ENCODE results near the gene ZNF831.

Gene ZNF831

DNA sequence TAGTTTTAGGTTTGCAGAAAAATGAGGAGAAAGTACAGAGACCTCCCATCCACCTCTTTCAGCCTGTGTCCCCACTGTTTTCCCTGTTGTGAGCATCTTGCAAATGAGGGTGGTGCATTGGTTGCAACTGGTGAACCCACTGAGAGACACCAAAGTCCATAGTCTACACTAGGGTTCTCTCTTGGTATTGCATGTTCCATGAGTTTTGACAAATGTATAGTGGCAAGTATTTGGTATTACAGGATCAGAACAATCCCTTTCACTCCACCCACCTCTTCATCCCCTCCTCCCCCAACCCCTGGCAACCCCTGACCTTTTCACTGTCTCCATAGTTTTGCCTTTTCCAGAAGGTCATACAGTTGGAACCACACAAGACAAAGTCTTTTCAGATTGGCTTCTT lies 20.1 kb downstream of the ZNF831 start:
- no peaks in the 10 kb centered on the region for H3K4me1 ChIP-seq
- no peak overlapping the region for H3K4me3 ChIP-seq (ENCODE audit: low read depth, low read length)
- H3K36me3 ChIP-seq = no peaks in the 10 kb centered on the region
- no peaks in the 10 kb centered on the region for H3K9me3 ChIP-seq
- H3K27me3 ChIP-seq = no peaks in the 10 kb centered on the region
- DNase-seq = no peak
- TF ChIP-seq, protein P1, sequence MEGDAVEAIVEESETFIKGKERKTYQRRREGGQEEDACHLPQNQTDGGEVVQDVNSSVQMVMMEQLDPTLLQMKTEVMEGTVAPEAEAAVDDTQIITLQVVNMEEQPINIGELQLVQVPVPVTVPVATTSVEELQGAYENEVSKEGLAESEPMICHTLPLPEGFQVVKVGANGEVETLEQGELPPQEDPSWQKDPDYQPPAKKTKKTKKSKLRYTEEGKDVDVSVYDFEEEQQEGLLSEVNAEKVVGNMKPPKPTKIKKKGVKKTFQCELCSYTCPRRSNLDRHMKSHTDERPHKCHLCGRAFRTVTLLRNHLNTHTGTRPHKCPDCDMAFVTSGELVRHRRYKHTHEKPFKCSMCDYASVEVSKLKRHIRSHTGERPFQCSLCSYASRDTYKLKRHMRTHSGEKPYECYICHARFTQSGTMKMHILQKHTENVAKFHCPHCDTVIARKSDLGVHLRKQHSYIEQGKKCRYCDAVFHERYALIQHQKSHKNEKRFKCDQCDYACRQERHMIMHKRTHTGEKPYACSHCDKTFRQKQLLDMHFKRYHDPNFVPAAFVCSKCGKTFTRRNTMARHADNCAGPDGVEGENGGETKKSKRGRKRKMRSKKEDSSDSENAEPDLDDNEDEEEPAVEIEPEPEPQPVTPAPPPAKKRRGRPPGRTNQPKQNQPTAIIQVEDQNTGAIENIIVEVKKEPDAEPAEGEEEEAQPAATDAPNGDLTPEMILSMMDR (IDR thresholded peaks at IDR 0.05; ENCODE audit: low read depth, low read length) = no peak

DNA sequence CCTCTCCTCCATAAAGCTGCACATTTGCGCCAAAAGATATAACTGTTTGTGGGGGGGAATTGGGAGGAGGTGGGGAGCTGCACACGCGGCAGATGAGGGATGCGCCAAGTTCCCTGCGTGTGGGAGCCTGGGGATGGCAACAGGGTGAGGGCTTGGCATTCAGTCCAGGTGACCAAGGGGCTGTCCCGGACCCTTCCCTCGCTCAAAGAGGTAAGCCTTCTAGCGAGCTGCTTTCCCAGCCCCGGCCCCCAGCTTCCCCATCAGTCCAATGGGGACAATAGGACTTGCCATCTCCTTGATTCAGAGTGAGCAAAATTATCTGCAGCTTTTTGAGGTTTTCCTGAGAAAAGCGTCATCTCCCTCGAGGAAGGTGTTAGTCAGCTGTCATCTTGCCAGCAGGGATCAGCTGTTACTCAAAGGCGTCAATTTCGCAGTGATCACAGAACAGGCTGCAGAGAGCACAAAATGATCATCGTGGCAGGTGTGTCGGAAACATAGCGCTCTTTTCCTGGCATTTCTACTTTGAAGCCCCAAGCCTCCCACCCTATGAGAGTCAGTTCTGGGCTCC lies 21.3 kb downstream of the ZNF831 start:
- H3K27me3 ChIP-seq = no peaks in the 10 kb centered on the region
- TF ChIP-seq, protein P1 (IDR thresholded peaks at IDR 0.05; ENCODE audit: low read depth, low read length) = no peak

DNA sequence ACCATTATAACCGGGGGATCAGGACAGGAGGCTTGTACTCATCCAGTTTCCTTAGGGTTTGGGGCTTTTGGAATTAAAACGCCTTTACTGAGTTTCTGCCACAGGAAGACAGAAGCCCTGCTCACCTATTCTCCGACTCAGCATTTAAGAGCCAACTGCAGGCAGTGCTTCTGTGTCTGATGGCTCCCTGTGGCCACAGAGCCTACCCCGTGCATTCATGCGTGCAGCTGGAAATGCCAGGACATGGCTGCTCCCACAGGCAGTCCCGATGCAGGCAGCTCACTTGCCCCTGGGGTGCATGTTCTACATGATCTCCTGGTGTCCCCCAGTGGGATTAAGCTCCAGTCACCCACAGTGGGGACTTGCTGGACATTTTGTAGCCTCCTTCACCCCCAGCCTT lies 22.2 kb downstream of the ZNF831 start:
- no peaks in the 10 kb centered on the region for H3K27me3 ChIP-seq
- H3K4me3 ChIP-seq (ENCODE audit: low read depth, low read length) = no peak overlapping the region
- no peaks in the 10 kb centered on the region for H3K36me3 ChIP-seq
- H3K9me3 ChIP-seq = no peaks in the 10 kb centered on the region
- TF ChIP-seq, protein P1 (IDR thresholded peaks at IDR 0.05; ENCODE audit: low read depth, low read length) = no peak
- no peaks in the 10 kb centered on the region for H3K4me1 ChIP-seq
- no peak for DNase-seq

More for the DNA sequence above, 21.3 kb downstream of the ZNF831 start:
- H3K4me1 ChIP-seq = no peaks in the 10 kb centered on the region
- no peaks in the 10 kb centered on the region for H3K9me3 ChIP-seq
- DNase-seq = no peak
- no peaks in the 10 kb centered on the region for H3K36me3 ChIP-seq
- H3K4me3 ChIP-seq (ENCODE audit: low read depth, low read length) = no peak overlapping the region

DNA sequence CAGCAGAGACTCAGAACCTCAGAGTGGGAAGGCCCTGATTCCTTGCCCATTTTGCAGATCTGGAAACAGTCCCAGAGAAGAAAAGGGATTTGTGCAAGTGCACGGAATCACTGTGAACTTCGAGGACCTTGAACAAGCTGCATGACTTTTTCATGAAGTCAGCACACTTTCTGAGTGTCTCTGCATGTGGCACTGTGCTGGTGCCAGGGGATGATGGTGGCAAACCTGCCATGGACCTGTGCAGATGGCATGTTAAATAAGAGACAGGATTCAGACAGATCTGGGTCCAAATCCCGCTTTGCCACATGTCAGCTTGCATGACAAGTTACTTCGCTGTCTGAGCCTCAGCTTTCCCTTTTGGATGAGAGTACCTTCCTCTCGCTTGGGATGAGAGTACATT lies 26.8 kb downstream of the ZNF831 start:
- no peaks in the 10 kb centered on the region; the same call in 1 of the 2 replicates for H3K9me3 ChIP-seq
- TF ChIP-seq, protein P1 (IDR thresholded peaks at IDR 0.05; ENCODE audit: low read depth, low read length) = no peak
- H3K36me3 ChIP-seq = no peaks in the 10 kb centered on the region
- no peak overlapping the region for H3K4me3 ChIP-seq (ENCODE audit: low read depth, low read length)
- no peaks in the 10 kb centered on the region for H3K27me3 ChIP-seq
- DNase-seq = no peak
- no peaks in the 10 kb centered on the region for H3K4me1 ChIP-seq

DNA sequence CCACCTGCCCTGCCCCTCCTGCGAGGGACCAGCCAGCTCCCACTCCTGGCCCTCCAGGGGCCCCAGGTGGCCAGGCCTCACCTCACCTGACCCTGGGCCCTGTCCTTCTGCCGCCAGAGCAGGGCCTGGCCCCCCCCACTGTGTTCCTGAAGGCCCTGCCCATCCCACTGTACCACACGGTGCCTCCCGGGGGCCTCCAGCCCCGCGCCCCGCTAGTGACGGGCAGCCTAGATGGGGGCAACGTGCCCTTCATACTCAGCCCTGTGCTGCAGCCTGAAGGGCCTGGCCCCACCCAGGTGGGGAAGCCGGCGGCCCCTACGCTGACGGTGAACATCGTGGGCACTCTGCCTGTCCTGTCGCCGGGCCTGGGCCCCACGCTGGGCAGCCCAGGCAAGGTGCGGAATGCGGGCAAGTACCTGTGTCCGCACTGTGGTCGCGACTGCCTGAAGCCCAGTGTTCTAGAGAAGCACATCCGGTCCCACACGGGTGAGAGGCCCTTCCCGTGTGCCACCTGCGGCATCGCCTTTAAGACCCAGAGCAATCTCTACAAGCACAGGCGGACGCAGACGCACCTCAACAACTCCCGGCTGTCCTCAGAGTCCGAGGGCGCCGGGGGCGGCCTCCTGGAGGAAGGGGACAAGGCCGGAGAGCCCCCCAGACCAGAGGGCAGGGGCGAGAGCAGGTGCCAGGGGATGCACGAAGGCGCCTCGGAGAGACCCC lies 27.6 kb downstream of the ZNF831 start:
- Histone ChIP-seq H3K9me3 (no peaks in the 10 kb centered on the region; the same call in 1 of the 2 replicates), H3K36me3 (no peaks in the 10 kb centered on the region), H3K4me1 (no peaks in the 10 kb centered on the region), H3K27me3 (no peaks in the 10 kb centered on the region), H3K4me3 (ENCODE audit: low read depth, low read length) (no peak overlapping the region)
- TF ChIP-seq, protein P1 (IDR thresholded peaks at IDR 0.05; ENCODE audit: low read depth, low read length) = no peak
- no peak for DNase-seq
